H9 (cell line): Measurements from ENCODE around the gene DENND11. TPM values are rescaled to one million over a fixed set of nuclear protein-coding genes. Genes with fewer than 3 reads are reported as not detected.

Source experiments
- DNase-seq: peaks from one replicate; pipeline ENCODE4 v3.0.0-alpha.2; 2017
- H2AFZ ChIP-seq: one replicate; pipeline ENCODE4 v1.6.1; 2013; ENCODE audit warnings: mild to moderate bottlenecking, low read length, control low read depth, moderate library complexity
- H2AK5ac ChIP-seq: 2 replicates; pipeline ENCODE4 v1.6.1; 2013; ENCODE audit warnings: low read length, control low read depth, mixed read lengths; ENCODE audit not compliant: insufficient read length
- H2BK120ac ChIP-seq: one replicate; pipeline ENCODE4 v1.6.1; 2013; ENCODE audit warnings: low read depth, mild to moderate bottlenecking, low read length, control low read depth, inconsistent platforms; ENCODE audit not compliant: poor library complexity, severe bottlenecking
- H2BK12ac ChIP-seq: 2 replicates; pipeline ENCODE4 v1.6.1; 2013; ENCODE audit warnings: low read length, control low read depth, mixed read lengths, low read depth; ENCODE audit not compliant: insufficient read length
- H2BK15ac ChIP-seq: 2 replicates; pipeline ENCODE4 v1.6.1; 2013; ENCODE audit warnings: low read depth, low read length, control low read depth
- H2BK20ac ChIP-seq: one replicate; pipeline ENCODE4 v1.6.1; 2013; ENCODE audit warnings: low read depth, mild to moderate bottlenecking, low read length, control low read depth, inconsistent platforms; ENCODE audit not compliant: poor library complexity, severe bottlenecking
- H2BK5ac ChIP-seq: 2 replicates; pipeline ENCODE4 v1.6.1; 2013; ENCODE audit warnings: low read length, control low read depth, mixed read lengths; ENCODE audit not compliant: insufficient read length
- H3K14ac ChIP-seq: 2 replicates; pipeline ENCODE4 v1.6.1; 2013; ENCODE audit warnings: low read length, control low read depth; ENCODE audit not compliant: insufficient read depth
- H3K18ac ChIP-seq: 2 replicates; pipeline ENCODE4 v1.6.1; 2013; ENCODE audit warnings: low read depth, mild to moderate bottlenecking, mixed read lengths, low read length, control low read depth; ENCODE audit not compliant: insufficient read length
- H3K23ac ChIP-seq: 2 replicates; pipeline ENCODE4 v1.6.1; 2013; ENCODE audit warnings: low read length, control low read depth, mixed read lengths, low read depth; ENCODE audit not compliant: insufficient read length
- H3K23me2 ChIP-seq: 2 replicates; pipeline ENCODE4 v1.6.1; 2013; ENCODE audit warnings: low read depth, mild to moderate bottlenecking, mixed read lengths, low read length, control low read depth; ENCODE audit not compliant: insufficient read length, poor library complexity, severe bottlenecking
- H3K27ac ChIP-seq: 2 replicates; pipeline ENCODE4 v1.5.1; 2013; ENCODE audit warnings: low read length, control low read depth, mixed read lengths, low read depth; ENCODE audit not compliant: insufficient read length
- H3K27me3 ChIP-seq: 2 replicates; pipeline ENCODE4 v1.6.1; 2013; ENCODE audit warnings: low read length, control low read depth, inconsistent platforms; ENCODE audit not compliant: insufficient read depth
- H3K4ac ChIP-seq: 2 replicates; pipeline ENCODE4 v1.6.1; 2013; ENCODE audit warnings: low read depth, mild to moderate bottlenecking, control low read depth, inconsistent platforms, low read length, moderate library complexity
- H3K4me1 ChIP-seq: 2 replicates; pipeline ENCODE4 v1.6.1; 2013; ENCODE audit warnings: low read length, control low read depth, inconsistent platforms; ENCODE audit not compliant: insufficient read depth
- H3K4me2 ChIP-seq: 2 replicates; pipeline ENCODE4 v1.6.1; 2013; ENCODE audit warnings: low read length, control low read depth, mixed read lengths; ENCODE audit not compliant: insufficient read length, insufficient read depth
- H3K56ac ChIP-seq: 2 replicates; pipeline ENCODE4 v1.6.1; 2013; ENCODE audit warnings: low read depth, mild to moderate bottlenecking, mixed read lengths, low read length, control low read depth; ENCODE audit not compliant: insufficient read length
- H3K79me1 ChIP-seq: 2 replicates; pipeline ENCODE4 v1.6.1; 2013; ENCODE audit warnings: low read depth, mild to moderate bottlenecking, moderate library complexity, low read length, control low read depth, inconsistent platforms; ENCODE audit not compliant: insufficient read depth, poor library complexity, severe bottlenecking
- H3K79me2 ChIP-seq: 2 replicates; pipeline ENCODE4 v1.6.1; 2013; ENCODE audit warnings: low read length, control low read depth, inconsistent platforms; ENCODE audit not compliant: insufficient read depth
- H3K9ac ChIP-seq: 2 replicates; pipeline ENCODE4 v1.6.1; 2013; ENCODE audit warnings: low read length, control low read depth, mixed read lengths; ENCODE audit not compliant: insufficient read length; ENCODE audit errors: extremely low read depth
- H3K9me3 ChIP-seq: one replicate; pipeline ENCODE4 v1.6.1; 2013; ENCODE audit warnings: low read depth, low read length, inconsistent platforms; ENCODE audit not compliant: control insufficient read depth
- H3T11ph ChIP-seq: one replicate; pipeline ENCODE4 v1.6.1; 2013; ENCODE audit warnings: mild to moderate bottlenecking, low read length, control low read depth, inconsistent platforms
- H4K20me1 ChIP-seq: one replicate; pipeline ENCODE4 v1.6.1; 2013; ENCODE audit not compliant: control insufficient read depth, insufficient read length, insufficient read depth
- H4K5ac ChIP-seq: 2 replicates; pipeline ENCODE4 v1.6.1; 2013; ENCODE audit warnings: low read depth, mild to moderate bottlenecking, mixed read lengths, low read length, control low read depth; ENCODE audit not compliant: insufficient read length
- H4K8ac ChIP-seq: replicated peaks from 2 replicates; pipeline ENCODE4 v1.6.1; 2013; ENCODE audit warnings: low read length, control low read depth, mixed read lengths, low read depth; ENCODE audit not compliant: insufficient read length
- H4K91ac ChIP-seq: 2 replicates; pipeline ENCODE4 v1.6.1; 2013; ENCODE audit warnings: low read depth, mild to moderate bottlenecking, moderate library complexity, mixed read lengths, low read length, control low read depth; ENCODE audit not compliant: insufficient read length
- H3K27ac Mint-ChIP-seq, 3 experiments: 2 replicates in 2 of 3; 3 replicates in 1 of 3; pipeline ENCODE4 v1.8.0; 2020 to 2021; ENCODE audit warnings: mixed read lengths in 3 of 3, mild to moderate bottlenecking in 1 of 3, moderate library complexity in 1 of 3
- H3K27me3 Mint-ChIP-seq: 2 replicates; pipeline ENCODE4 v1.8.0; 2021; ENCODE audit warnings: low read depth, mild to moderate bottlenecking, moderate library complexity, mixed read lengths
- H3K36me3 Mint-ChIP-seq, 3 experiments: 2 replicates in 2 of 3; 3 replicates in 1 of 3; pipeline ENCODE4 v1.8.0; 2020 to 2021; ENCODE audit warnings: low read depth in 3 of 3, mixed read lengths in 3 of 3; ENCODE audit not compliant: insufficient read depth in 1 of 3
- H3K4me1 Mint-ChIP-seq, 2 experiments: 2 replicates each; pipeline ENCODE4 v1.8.0; 2020; ENCODE audit warnings: mixed read lengths in 2 of 2
- H3K4me3 Mint-ChIP-seq, 2 experiments: 2 replicates in 1 of 2; 3 replicates in 1 of 2; pipeline ENCODE4 v1.8.0; 2020 to 2021; ENCODE audit warnings: mild to moderate bottlenecking in 2 of 2, mixed read lengths in 2 of 2, moderate library complexity in 1 of 2
- H3K9me3 Mint-ChIP-seq, 2 experiments: 2 replicates in 1 of 2; 3 replicates in 1 of 2; pipeline ENCODE4 v1.8.0; 2020; ENCODE audit warnings: mild to moderate bottlenecking in 2 of 2, mixed read lengths in 2 of 2, moderate library complexity in 1 of 2
- WGBS: extraction: QIAGEN DNeasy Blood & Tissue Kit; methylation state at CpG from one replicate; pipeline ENCODE4 v1.1.7; 2013; ENCODE audit warnings: missing lambda C conversion rate, low lambda C conversion rate, mixed read lengths; ENCODE audit not compliant: insufficient read length; ENCODE audit errors: extremely low coverage; 5-methylcytosine and 5-hydroxymethylcytosine counted together
- total RNA-seq: library from RNA; stranded (reverse); gene quantifications from 2 replicates; pipeline ENCODE4 v1.2.1, GENCODE V29; 2021
- TF ChIP-seq, protein P1 (sequence below): fragments of 200-600 bp; sonication (generic); conservative IDR thresholded peaks from 3 replicates; pipeline ENCODE4 v1.8.0; 2021; ENCODE audit warnings: antibody characterized with exemption, mild to moderate bottlenecking

Gene DENND11
- total RNA-seq, 1 experiment from 2014 or later = 21.9 TPM

GRCh38 chr7:141668853-141669252, 33.1 kb downstream of the DENND11 start:
- H3K27ac Mint-ChIP-seq = no peak overlapping the region
- no peak overlapping the region for H2BK15ac ChIP-seq
- H3K14ac ChIP-seq = no peak overlapping the region
- no peak overlapping the region for H3K18ac ChIP-seq
- no peaks in the 10 kb centered on the region for H4K20me1 ChIP-seq
- no peak overlapping the region for H2BK120ac ChIP-seq
- no peak overlapping the region for H3K4ac ChIP-seq
- no peak overlapping the region for H3K9ac ChIP-seq
- H3K56ac ChIP-seq = no peak overlapping the region
- no peak overlapping the region for H3T11ph ChIP-seq
- no peak overlapping the region for H2BK5ac ChIP-seq
- peaks cover 2 to 3% of the 10 kb centered on the region in 2 experiments; a peak in 3 of 5 replicates for H3K9me3 Mint-ChIP-seq
- no peak overlapping the region for H2AFZ ChIP-seq
- no peak overlapping the region for H4K91ac ChIP-seq
- no peaks in the 10 kb centered on the region for H3K79me1 ChIP-seq
- no peak overlapping the region for H4K8ac ChIP-seq
- H3K79me2 ChIP-seq = no peaks in the 10 kb centered on the region
- H3K4me1 ChIP-seq = no peaks in the 10 kb centered on the region
- H2AK5ac ChIP-seq = no peak overlapping the region
- H2BK12ac ChIP-seq = no peak overlapping the region
- no peak overlapping the region for H3K23ac ChIP-seq
- no peak overlapping the region for H3K4me2 ChIP-seq
- H3K23me2 ChIP-seq = no peaks in the 10 kb centered on the region
- no peak overlapping the region for H2BK20ac ChIP-seq
- WGBS = 100% methylated on average over 1 of the region's 2 CpGs
- TF ChIP-seq, protein P1, sequence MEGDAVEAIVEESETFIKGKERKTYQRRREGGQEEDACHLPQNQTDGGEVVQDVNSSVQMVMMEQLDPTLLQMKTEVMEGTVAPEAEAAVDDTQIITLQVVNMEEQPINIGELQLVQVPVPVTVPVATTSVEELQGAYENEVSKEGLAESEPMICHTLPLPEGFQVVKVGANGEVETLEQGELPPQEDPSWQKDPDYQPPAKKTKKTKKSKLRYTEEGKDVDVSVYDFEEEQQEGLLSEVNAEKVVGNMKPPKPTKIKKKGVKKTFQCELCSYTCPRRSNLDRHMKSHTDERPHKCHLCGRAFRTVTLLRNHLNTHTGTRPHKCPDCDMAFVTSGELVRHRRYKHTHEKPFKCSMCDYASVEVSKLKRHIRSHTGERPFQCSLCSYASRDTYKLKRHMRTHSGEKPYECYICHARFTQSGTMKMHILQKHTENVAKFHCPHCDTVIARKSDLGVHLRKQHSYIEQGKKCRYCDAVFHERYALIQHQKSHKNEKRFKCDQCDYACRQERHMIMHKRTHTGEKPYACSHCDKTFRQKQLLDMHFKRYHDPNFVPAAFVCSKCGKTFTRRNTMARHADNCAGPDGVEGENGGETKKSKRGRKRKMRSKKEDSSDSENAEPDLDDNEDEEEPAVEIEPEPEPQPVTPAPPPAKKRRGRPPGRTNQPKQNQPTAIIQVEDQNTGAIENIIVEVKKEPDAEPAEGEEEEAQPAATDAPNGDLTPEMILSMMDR = no peak
- H3K27me3 ChIP-seq = no peaks in the 10 kb centered on the region
- no peak overlapping the region for H4K5ac ChIP-seq
- H3K36me3 Mint-ChIP-seq = peaks cover 31 to 62% (median 61%) of the 10 kb centered on the region in 3 experiments
- no peaks in the 10 kb centered on the region for H3K27me3 Mint-ChIP-seq
- H3K4me3 Mint-ChIP-seq = no peak overlapping the region
- H3K9me3 ChIP-seq = no peaks in the 10 kb centered on the region
- no peak for DNase-seq
- peaks cover 0 to under 1% of the 10 kb centered on the region in 2 experiments; a peak in 1 of 4 replicates for H3K4me1 Mint-ChIP-seq
- no peak overlapping the region for H3K27ac ChIP-seq
